Activated CD4-positive, alpha-beta memory T cell treated with anti-CD3 and anti-CD28 coated beads, Interleukin-2, amount 10 ng/mL, durations not matched to agents 7 days and 5 days (primary cell): Measurements from ENCODE around the gene SIPA1L2. TPM values are rescaled to one million over a fixed set of nuclear protein-coding genes. Genes with fewer than 3 reads are reported as not detected.
"Not testable (repeated sequence)": the region's sequence is repeated elsewhere in the genome, so short reads cannot be mapped to it uniquely, and the experiment has no call there.

Source experiments
- CTCF ChIA-PET: fragments of 350-600 bp; sonication (Branson Sonifier 250); formaldehyde crosslinking; loops from one replicate; lab custom pipeline; 2021; ENCODE audit warnings: antibody characterized with exemption, inconsistent platforms; lab: Charles Lee
- POLR2A ChIA-PET: fragments of 350-600 bp; sonication (Branson Sonifier 250); formaldehyde crosslinking; loops from one replicate; lab custom pipeline; 2021; ENCODE audit warnings: antibody characterized with exemption; lab: Charles Lee
- DNase-seq: peaks from one replicate; pipeline ENCODE4 v3.0.0-alpha.2; 2020
- H3K27ac Mint-ChIP-seq: one replicate; pipeline ENCODE4 v1.8.0; 2021; ENCODE audit warnings: mild to moderate bottlenecking, mixed read lengths
- H3K27me3 Mint-ChIP-seq: one replicate; pipeline ENCODE4 v1.8.0; 2021; ENCODE audit warnings: mixed read lengths
- H3K36me3 Mint-ChIP-seq: one replicate; pipeline ENCODE4 v1.8.0; 2021; ENCODE audit warnings: low read depth, mixed read lengths
- H3K4me1 Mint-ChIP-seq: one replicate; pipeline ENCODE4 v1.8.0; 2021; ENCODE audit warnings: mixed read lengths
- H3K4me3 Mint-ChIP-seq: one replicate; pipeline ENCODE4 v1.8.0; 2021; ENCODE audit warnings: mild to moderate bottlenecking, mixed read lengths
- H3K9me3 Mint-ChIP-seq: one replicate; pipeline ENCODE4 v1.8.0; 2021; ENCODE audit warnings: mixed read lengths
- total RNA-seq, 2 experiments: library from RNA; stranded (reverse); gene quantifications; one replicate each; pipeline ENCODE4 v1.2.3, GENCODE V29; 2021

The SIPA1L2 gene
- total RNA-seq, 2 experiments from 2014 or later: 0.78 to 0.93 TPM

GRCh38 chr1:232622378-232622777 lies 7.6 kb downstream of the SIPA1L2 start:
- ChIA-PET CTCF (no interaction called here), POLR2A (no interaction called here)
- Mint-ChIP-seq H3K4me3 (no peak overlapping the region), H3K27ac (no peak overlapping the region), H3K4me1 (peaks cover 1% of the 10 kb centered on the region), H3K27me3 (no peaks in the 10 kb centered on the region), H3K9me3 (no peaks in the 10 kb centered on the region), H3K36me3 (no peaks in the 10 kb centered on the region)
- no peak for DNase-seq

- Mint-ChIP-seq H3K4me3 (no peak overlapping the region), H3K27ac (no peak overlapping the region), H3K36me3 (no peaks in the 10 kb centered on the region), H3K9me3 (no peaks in the 10 kb centered on the region), H3K4me1 (no peaks in the 10 kb centered on the region), H3K27me3 (no peaks in the 10 kb centered on the region)
- ChIA-PET CTCF (no interaction called here), POLR2A (no interaction called here)
- no peak for DNase-seq
These were observed 8.9 kb downstream of the SIPA1L2 start for GRCh38 chr1:232621050-232621449.

- no peaks in the 10 kb centered on the region for H3K9me3 Mint-ChIP-seq
- H3K4me3 Mint-ChIP-seq: no peak overlapping the region
- POLR2A ChIA-PET: no interaction called here
- no peak for DNase-seq
- H3K4me1 Mint-ChIP-seq: no peaks in the 10 kb centered on the region
- CTCF ChIA-PET: no interaction called here
- no peak overlapping the region for H3K27ac Mint-ChIP-seq
- H3K36me3 Mint-ChIP-seq: no peaks in the 10 kb centered on the region
- no peaks in the 10 kb centered on the region for H3K27me3 Mint-ChIP-seq
These were observed 9.5 kb downstream of the SIPA1L2 start for GRCh38 chr1:232620356-232620969.

- no peak for DNase-seq
- no peak overlapping the region for H3K4me3 Mint-ChIP-seq
- peaks cover 8% of the 10 kb centered on the region for H3K4me1 Mint-ChIP-seq
- peaks cover 1% of the 10 kb centered on the region for H3K27me3 Mint-ChIP-seq
- ChIA-PET POLR2A (no interaction called here), CTCF (interaction anchor here (1.4 kb wide), 1 partner anchor 10 kb away, joined by 4 read pairs; no protein-coding TSS in a partner anchor)
- no peaks in the 10 kb centered on the region for H3K36me3 Mint-ChIP-seq
- H3K9me3 Mint-ChIP-seq: no peaks in the 10 kb centered on the region
- no peak overlapping the region for H3K27ac Mint-ChIP-seq
These were observed 12.7 kb downstream of the SIPA1L2 start for GRCh38 chr1:232617237-232617636.

GRCh38 chr1:232615306-232615800 lies 14.6 kb downstream of the SIPA1L2 start:
- ChIA-PET POLR2A (no interaction called here), CTCF (no interaction called here)
- Mint-ChIP-seq H3K27me3 (peaks cover 1% of the 10 kb centered on the region), H3K27ac (no peak overlapping the region), H3K4me1 (peaks cover 8% of the 10 kb centered on the region), H3K4me3 (no peak overlapping the region), H3K9me3 (no peaks in the 10 kb centered on the region), H3K36me3 (no peaks in the 10 kb centered on the region)
- DNase-seq: no peak

- ChIA-PET CTCF (no interaction called here), POLR2A (no interaction called here)
- Mint-ChIP-seq H3K36me3 (no peaks in the 10 kb centered on the region), H3K4me1 (peaks cover 8% of the 10 kb centered on the region), H3K4me3 (no peak overlapping the region), H3K9me3 (no peaks in the 10 kb centered on the region), H3K27me3 (peaks cover 1% of the 10 kb centered on the region), H3K27ac (no peak overlapping the region)
- no peak for DNase-seq
These were observed 15.1 kb downstream of the SIPA1L2 start for GRCh38 chr1:232614811-232615210.

GRCh38 chr1:232613752-232614381 lies 16.1 kb downstream of the SIPA1L2 start:
- no peaks in the 10 kb centered on the region for H3K36me3 Mint-ChIP-seq
- CTCF ChIA-PET: no interaction called here

GRCh38 chr1:232612836-232613235 lies 17.1 kb downstream of the SIPA1L2 start:
- DNase-seq, CTCF ChIA-PET, H3K4me1 Mint-ChIP-seq, H3K36me3 Mint-ChIP-seq, H3K4me3 Mint-ChIP-seq, POLR2A ChIA-PET, H3K27ac Mint-ChIP-seq, H3K27me3 Mint-ChIP-seq, H3K9me3 Mint-ChIP-seq: not testable (repeated sequence)

More at GRCh38 chr1:232613752-232614381, 16.1 kb downstream of the SIPA1L2 start:
- peaks cover 8% of the 10 kb centered on the region for H3K4me1 Mint-ChIP-seq
- POLR2A ChIA-PET: no interaction called here
- H3K4me3 Mint-ChIP-seq: no peak overlapping the region
- H3K27me3 Mint-ChIP-seq: peaks cover 1% of the 10 kb centered on the region
- DNase-seq: no peak
- no peak overlapping the region for H3K27ac Mint-ChIP-seq
- no peaks in the 10 kb centered on the region for H3K9me3 Mint-ChIP-seq

GRCh38 chr1:232611834-232612233 lies 18.1 kb downstream of the SIPA1L2 start:
- ChIA-PET POLR2A (no interaction called here), CTCF (no interaction called here)
- H3K9me3 Mint-ChIP-seq: no peaks in the 10 kb centered on the region
- H3K4me3 Mint-ChIP-seq: no peak overlapping the region
- H3K4me1 Mint-ChIP-seq: peaks cover 8% of the 10 kb centered on the region
- no peak overlapping the region for H3K27ac Mint-ChIP-seq
- H3K36me3 Mint-ChIP-seq: no peaks in the 10 kb centered on the region
- DNase-seq: no peak
- H3K27me3 Mint-ChIP-seq: peaks cover 1% of the 10 kb centered on the region

- POLR2A ChIA-PET, H3K4me1 Mint-ChIP-seq, CTCF ChIA-PET, H3K27ac Mint-ChIP-seq, H3K36me3 Mint-ChIP-seq, H3K9me3 Mint-ChIP-seq, H3K4me3 Mint-ChIP-seq, H3K27me3 Mint-ChIP-seq, DNase-seq: not testable (repeated sequence)
These were observed 18.8 kb downstream of the SIPA1L2 start for GRCh38 chr1:232610902-232611745.

- CTCF ChIA-PET: no interaction called here
- Mint-ChIP-seq H3K36me3 (no peaks in the 10 kb centered on the region), H3K4me1 (peaks cover 8% of the 10 kb centered on the region), H3K27me3 (peaks cover 1% of the 10 kb centered on the region), H3K27ac (no peak overlapping the region), H3K4me3 (no peak overlapping the region), H3K9me3 (no peaks in the 10 kb centered on the region)
- DNase-seq: no peak
- POLR2A ChIA-PET: no interaction called here
These were observed 19.6 kb downstream of the SIPA1L2 start for GRCh38 chr1:232610192-232610901.

- CTCF ChIA-PET: no interaction called here
- no peaks in the 10 kb centered on the region for H3K36me3 Mint-ChIP-seq
These were observed 21.5 kb downstream of the SIPA1L2 start for GRCh38 chr1:232608427-232608826.

GRCh38 chr1:232602622-232603021 lies 27.3 kb downstream of the SIPA1L2 start:
- Mint-ChIP-seq H3K4me3 (no peak overlapping the region), H3K36me3 (no peaks in the 10 kb centered on the region), H3K27ac (no peak overlapping the region), H3K27me3 (no peaks in the 10 kb centered on the region), H3K4me1 (peaks cover 31% of the 10 kb centered on the region), H3K9me3 (no peaks in the 10 kb centered on the region)
- ChIA-PET POLR2A (no interaction called here), CTCF (interaction anchor here (0.7 to 1.0 kb wide), 2 partner anchors 25 to 1061 kb away, joined by 4 read pairs; no protein-coding TSS in a partner anchor)
- no peak for DNase-seq

More at GRCh38 chr1:232608427-232608826, 21.5 kb downstream of the SIPA1L2 start:
- H3K27ac Mint-ChIP-seq: no peak overlapping the region
- DNase-seq: no peak
- POLR2A ChIA-PET: no interaction called here
- no peaks in the 10 kb centered on the region for H3K9me3 Mint-ChIP-seq
- no peaks in the 10 kb centered on the region for H3K27me3 Mint-ChIP-seq
- peaks cover 1% of the 10 kb centered on the region for H3K4me1 Mint-ChIP-seq
- H3K4me3 Mint-ChIP-seq: no peak overlapping the region
